GM23248 (cell line): ENCODE data around the gene MRPL19. TPM values are rescaled to one million over a fixed set of nuclear protein-coding genes. Genes with fewer than 3 reads are reported as not detected.

Experiments used
- DNase-seq: peaks from one replicate; pipeline ENCODE4 v3.0.0-alpha.2; 2015
- H2AFZ ChIP-seq: fragments of 200-600 bp; sonication (generic); 2 replicates; pipeline ENCODE4 v1.6.1; 2016; ENCODE audit warnings: antibody characterized with exemption
- H3F3A ChIP-seq: fragments of 200-600 bp; sonication (generic); 2 replicates; pipeline ENCODE4 v1.6.1; 2016; ENCODE audit warnings: mild to moderate bottlenecking, antibody characterized with exemption, mixed run types; ENCODE audit not compliant: insufficient read depth
- H3K27ac ChIP-seq: fragments of 200-600 bp; sonication (generic); 2 replicates; pipeline ENCODE4 v1.5.1; 2016; ENCODE audit warnings: mild to moderate bottlenecking
- H3K27me3 ChIP-seq: fragments of 200-600 bp; sonication (generic); replicated peaks from 2 replicates; pipeline ENCODE4 v1.6.1; 2016; ENCODE audit warnings: mild to moderate bottlenecking; ENCODE audit not compliant: insufficient read depth
- H3K36me3 ChIP-seq: fragments of 200-600 bp; sonication (generic); 2 replicates; pipeline ENCODE4 v1.6.1; 2016; ENCODE audit warnings: low read depth, mild to moderate bottlenecking
- H3K4me1 ChIP-seq: fragments of 200-600 bp; sonication (generic); 2 replicates; pipeline ENCODE4 v1.6.1; 2016; ENCODE audit warnings: mild to moderate bottlenecking; ENCODE audit not compliant: insufficient read depth
- H3K4me2 ChIP-seq: fragments of 200-600 bp; sonication (generic); one replicate; pipeline ENCODE4 v1.6.1; 2016; ENCODE audit warnings: mild to moderate bottlenecking; ENCODE audit not compliant: unreplicated experiment
- H3K4me3 ChIP-seq: fragments of 200-600 bp; sonication (generic); 2 replicates; pipeline ENCODE4 v1.5.1; 2016; ENCODE audit warnings: mild to moderate bottlenecking
- H3K79me2 ChIP-seq: fragments of 200-600 bp; sonication (generic); 2 replicates; pipeline ENCODE4 v1.6.1; 2016; ENCODE audit warnings: mild to moderate bottlenecking; ENCODE audit not compliant: insufficient read depth
- H3K9ac ChIP-seq: fragments of 200-600 bp; sonication (generic); 2 replicates; pipeline ENCODE4 v1.6.1; 2016; ENCODE audit warnings: mild to moderate bottlenecking
- H3K9me2 ChIP-seq: fragments of 200-600 bp; sonication (generic); 2 replicates; pipeline ENCODE4 v1.6.1; 2016; ENCODE audit warnings: mixed run types, mild to moderate bottlenecking, moderate library complexity; ENCODE audit not compliant: insufficient read depth
- H3K9me3 ChIP-seq: fragments of 200-600 bp; sonication (generic); one replicate; pipeline ENCODE4 v1.6.1; 2017; ENCODE audit warnings: low read depth
- H4K20me1 ChIP-seq: fragments of 200-600 bp; sonication (generic); 2 replicates; pipeline ENCODE4 v1.6.0; 2016; ENCODE audit not compliant: insufficient read depth
- EZH2 ChIP-seq: fragments of 200-600 bp; sonication (generic); IDR thresholded peaks from 2 replicates; pipeline ENCODE4 v1.6.1; 2018; ENCODE audit warnings: antibody characterized with exemption, mild to moderate bottlenecking; ENCODE audit not compliant: insufficient read depth, poor library complexity, severe bottlenecking
- EZH2phosphoT487 ChIP-seq: fragments of 200-600 bp; sonication (generic); IDR thresholded peaks from 2 replicates; pipeline ENCODE4 v1.6.1; 2018; ENCODE audit warnings: antibody characterized with exemption, moderate library complexity, mild to moderate bottlenecking, low read depth; ENCODE audit not compliant: insufficient read depth
- WGBS, 2 experiments: methylation state at CpG; one replicate each; pipeline ENCODE4 v1.1.6; 2015 to 2017; ENCODE audit warnings: low lambda C conversion rate in 2 of 2, low coverage in 1 of 2; ENCODE audit errors: missing lambda C conversion rate in 2 of 2; 5-methylcytosine and 5-hydroxymethylcytosine counted together
- in situ Hi-C: fragments of 300-500 bp; cut with MboI; formaldehyde crosslinking; loops from 2 replicates; pipeline ENCODE4 v1.15.0; 2020
- polyA plus RNA-seq: library from polyadenylated mRNA; unstranded; fragments of >200 nt; fragmentation: Nextera tagmentation; extraction: Ambion mirVana; gene quantifications from 2 replicates; pipeline ENCODE4 v1.2.1, GENCODE V29; 2016
- total RNA-seq: library from RNA; depleted of rRNA; stranded (reverse); fragments of >200 nt; shearing (Covaris generic); gene quantifications from 2 replicates; pipeline ENCODE4 v1.2.3, GENCODE V29; 2014

Gene MRPL19
- total and polyA plus RNA-seq, 2 experiments from 2014 or later: 48.7 to 55.2 TPM

- Histone ChIP-seq H3K4me2 (peak overlapping the region; percentile 80), H3K9me2 (no peaks in the 10 kb centered on the region), H3K27ac (no peak overlapping the region), H3K27me3 (no peaks in the 10 kb centered on the region), H3K9me3 (no peaks in the 10 kb centered on the region), H3K79me2 (no peaks in the 10 kb centered on the region), H2AFZ (peak overlapping the region; percentile 70), H4K20me1 (no peaks in the 10 kb centered on the region), H3K9ac (peak overlapping the region; percentile 50), H3K4me3 (peak overlapping the region; percentile 65), H3K36me3 (no peaks in the 10 kb centered on the region), H3K4me1 (peaks cover 49% of the 10 kb centered on the region), H3F3A (peaks cover 48% of the 10 kb centered on the region)
- in situ Hi-C loops: loop anchor here (25.0 kb wide), 2 partner anchors 422 to 697 kb away; partner anchors contain the start of gene TACR1
- DNase-seq: peak; percentile 75
- 11% methylated on average over 25 of the region's 25 CpGs for WGBS, 2 experiments
- TF ChIP-seq EZH2 (no peak), EZH2phosphoT487 (no peak)
Observed at GRCh38 chr2:75608684-75609333, 37.8 kb upstream of the MRPL19 start.

GRCh38 chr2:75609334-75609689 is 37.3 kb upstream of the MRPL19 start:
- in situ Hi-C loops: loop anchor here (25.0 kb wide), 2 partner anchors 422 to 697 kb away; partner anchors contain the start of gene TACR1
- TF ChIP-seq EZH2phosphoT487 (no peak), EZH2 (no peak)
- 25 to 27% methylated on average over 5 of the region's 5 CpGs for WGBS, 2 experiments

GRCh38 chr2:75609937-75610508 is 36.6 kb upstream of the MRPL19 start:
- H3K36me3 ChIP-seq: no peaks in the 10 kb centered on the region
- H3K27ac ChIP-seq: no peak overlapping the region
- H3K4me2 ChIP-seq: no peak overlapping the region
- H3F3A ChIP-seq: peaks cover 36% of the 10 kb centered on the region
- H3K9me2 ChIP-seq: no peaks in the 10 kb centered on the region
- peaks cover 36% of the 10 kb centered on the region for H3K4me1 ChIP-seq
- in situ Hi-C loops: loop anchor here (25.0 kb wide), 2 partner anchors 423 to 698 kb away; partner anchors contain the start of gene TACR1
- 66 to 73% methylated on average over 7 of the region's 7 CpGs for WGBS, 2 experiments
- H3K79me2 ChIP-seq: no peaks in the 10 kb centered on the region
- no peak overlapping the region for H3K9ac ChIP-seq
- no peak overlapping the region for H3K4me3 ChIP-seq
- no peak overlapping the region for H2AFZ ChIP-seq
- H3K9me3 ChIP-seq: no peaks in the 10 kb centered on the region
- DNase-seq: peak; percentile 56
- H3K27me3 ChIP-seq: no peaks in the 10 kb centered on the region
- no peak for TF ChIP-seq EZH2phosphoT487
- no peak for TF ChIP-seq EZH2
- no peaks in the 10 kb centered on the region for H4K20me1 ChIP-seq

More at GRCh38 chr2:75609334-75609689, 37.3 kb upstream of the MRPL19 start:
- H3K9me3 ChIP-seq: no peaks in the 10 kb centered on the region
- no peaks in the 10 kb centered on the region for H3K9me2 ChIP-seq
- H3K27ac ChIP-seq: no peak overlapping the region
- no peak overlapping the region for H3K4me3 ChIP-seq
- no peak for DNase-seq
- H3K27me3 ChIP-seq: no peaks in the 10 kb centered on the region
- peaks cover 43% of the 10 kb centered on the region for H3K4me1 ChIP-seq
- H4K20me1 ChIP-seq: no peaks in the 10 kb centered on the region
- no peaks in the 10 kb centered on the region for H3K79me2 ChIP-seq
- no peaks in the 10 kb centered on the region for H3K36me3 ChIP-seq
- H2AFZ ChIP-seq: no peak overlapping the region
- no peak overlapping the region for H3K9ac ChIP-seq
- H3F3A ChIP-seq: peaks cover 43% of the 10 kb centered on the region
- H3K4me2 ChIP-seq: no peak overlapping the region

GRCh38 chr2:75610671-75611070 is 35.9 kb upstream of the MRPL19 start:
- no peak overlapping the region for H3K4me2 ChIP-seq
- no peaks in the 10 kb centered on the region for H3K36me3 ChIP-seq
- 52 to 60% methylated on average over 4 of the region's 4 CpGs for WGBS, 2 experiments
- no peaks in the 10 kb centered on the region for H3K27me3 ChIP-seq
- no peaks in the 10 kb centered on the region for H3K9me3 ChIP-seq
- H3K27ac ChIP-seq: no peak overlapping the region
- in situ Hi-C loops: loop anchor here (25.0 kb wide), 2 partner anchors 423 to 698 kb away; partner anchors contain the start of gene TACR1
- H3K79me2 ChIP-seq: no peaks in the 10 kb centered on the region
- H4K20me1 ChIP-seq: no peaks in the 10 kb centered on the region
- H3K4me3 ChIP-seq: no peak overlapping the region
- peaks cover 30% of the 10 kb centered on the region for H3K4me1 ChIP-seq
- H3K9me2 ChIP-seq: no peaks in the 10 kb centered on the region
- H3K9ac ChIP-seq: no peak overlapping the region
- no peak overlapping the region for H2AFZ ChIP-seq
- peaks cover 29% of the 10 kb centered on the region for H3F3A ChIP-seq
- DNase-seq: no peak
- TF ChIP-seq EZH2 (no peak), EZH2phosphoT487 (no peak)
